HCT116 (cell line): ENCODE data around the gene CPNE9.

Experiments
- CTCF ChIP-seq, 3 experiments: fragments of 200-600 bp in 1 of 3; sonication (generic) in 1 of 3; IDR thresholded peaks in 2 of 3; conservative IDR thresholded peaks in 1 of 3; 2 replicates each; pipeline ENCODE4 v1.5.1; 2012 to 2017; ENCODE audit warnings: low read depth in 2 of 3, low read length in 2 of 3, antibody characterized with exemption in 1 of 3, borderline replicate concordance in 1 of 3, control low read depth in 1 of 3, mild to moderate bottlenecking in 1 of 3, mixed read lengths in 1 of 3, mixed run types in 1 of 3, moderate library complexity in 1 of 3; ENCODE audit not compliant: insufficient read depth in 1 of 3
- EZH2phosphoT487 ChIP-seq: fragments of 200-600 bp; IDR thresholded peaks from 2 replicates; pipeline ENCODE4 v1.6.1; 2018; ENCODE audit warnings: antibody characterized with exemption, borderline replicate concordance
- POLR2A ChIP-seq: IDR thresholded peaks from 2 replicates; pipeline ENCODE4 v1.7.0; 2011; ENCODE audit warnings: borderline replicate concordance; ENCODE audit not compliant: insufficient read depth, insufficient read length; ENCODE audit errors: extremely low read depth
- POLR2AphosphoS5 ChIP-seq: IDR thresholded peaks from 2 replicates; pipeline ENCODE4 v1.6.1; 2011; ENCODE audit warnings: mild to moderate bottlenecking, low read depth, low read length, moderate library complexity
- ZFX ChIP-seq: fragments of 450-650 bp; IDR thresholded peaks from 2 replicates; pipeline ENCODE4 v1.6.1; 2017

GRCh38 chr3:9664119-9664751 is 39.4 kb upstream of the CPNE9 start:
- TF ChIP-seq CTCF (IDR thresholded peaks at IDR 0.05 in 2 of 3, conservative IDR thresholded peaks at IDR 0.05 in 1 of 3; ENCODE audit: borderline replicate concordance in 1 of 3, insufficient read depth in 1 of 3, low read depth in 2 of 3, low read length in 2 of 3) = no peak
- TF ChIP-seq POLR2AphosphoS5 = no peak
- no peak for TF ChIP-seq POLR2A
- TF ChIP-seq EZH2phosphoT487 = no peak
- no peak for TF ChIP-seq ZFX
